GM18951 (cell line): ENCODE results near the gene SLC26A8.

ENCODE experiments used
- POLR2A ChIP-seq: IDR thresholded peaks from 4 replicates; pipeline ENCODE4 v1.6.1; 2011; ENCODE audit warnings: mild to moderate bottlenecking; ENCODE audit not compliant: insufficient read length, insufficient read depth; ENCODE audit errors: extremely low read depth
- in situ Hi-C: fragments of 300-500 bp; cut with MboI; formaldehyde crosslinking; loops from one replicate; pipeline ENCODE4 v1.12.0; 2022; ENCODE audit warnings: low sequenced_read_pairs, mixed read lengths, inconsistent platforms; ENCODE audit not compliant: unreplicated experiment

SLC26A8 gene

DNA sequence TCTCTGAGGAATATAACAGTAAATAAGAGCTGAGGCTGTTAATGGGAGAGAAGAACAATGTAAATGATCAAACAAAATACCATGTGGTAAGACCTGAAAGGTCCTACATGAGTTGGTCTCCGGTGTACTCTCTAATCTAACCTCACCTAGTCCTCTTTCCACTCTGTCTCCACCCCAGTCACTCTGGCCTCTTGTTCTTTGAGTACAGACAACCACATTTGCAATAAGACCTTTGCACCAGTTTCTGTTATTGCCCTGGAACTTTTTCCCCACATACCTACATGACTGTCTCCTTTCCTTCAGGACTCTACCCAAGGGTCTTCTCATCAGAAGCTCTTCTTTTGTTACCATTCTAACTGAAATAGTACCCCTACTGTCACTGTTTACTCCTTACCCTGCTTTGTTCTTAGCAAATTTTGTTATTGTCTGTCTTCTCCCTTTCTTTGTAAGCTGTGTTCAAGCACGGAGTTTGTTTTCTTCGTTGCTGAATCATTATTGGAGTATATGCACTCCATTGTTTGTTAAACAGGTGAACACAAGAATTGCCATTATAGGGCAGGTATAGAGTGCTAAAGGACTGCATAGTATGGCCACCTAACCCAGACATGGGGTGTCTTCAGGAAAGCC, 40.4 kb upstream of the SLC26A8 start:
- no peak for TF ChIP-seq POLR2A
- in situ Hi-C loops: no loop called here

GRCh38 chr6:36063318-36064060, 39.0 kb upstream of the SLC26A8 start:
- no peak for TF ChIP-seq POLR2A
- in situ Hi-C loops: no loop called here

DNA sequence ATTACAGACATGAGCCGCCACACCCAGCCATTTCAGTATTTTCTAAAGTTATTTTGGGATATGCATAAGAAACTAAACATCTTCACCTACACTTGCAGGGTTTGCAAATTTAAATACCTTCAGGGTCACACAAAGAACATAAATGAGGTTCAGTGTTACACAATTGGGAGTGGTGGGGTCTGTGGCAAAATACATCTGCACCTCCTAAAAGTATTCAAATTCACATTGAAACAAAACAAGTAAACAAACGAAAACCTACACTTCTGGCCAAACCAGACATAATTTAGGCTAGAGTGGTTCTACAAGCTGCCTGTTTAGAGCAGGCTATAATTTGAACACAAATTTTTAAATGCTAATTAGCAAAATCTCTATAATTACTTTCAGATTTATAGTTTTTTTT, 37.8 kb upstream of the SLC26A8 start:
- in situ Hi-C loops: no loop called here
- no peak for TF ChIP-seq POLR2A

DNA sequence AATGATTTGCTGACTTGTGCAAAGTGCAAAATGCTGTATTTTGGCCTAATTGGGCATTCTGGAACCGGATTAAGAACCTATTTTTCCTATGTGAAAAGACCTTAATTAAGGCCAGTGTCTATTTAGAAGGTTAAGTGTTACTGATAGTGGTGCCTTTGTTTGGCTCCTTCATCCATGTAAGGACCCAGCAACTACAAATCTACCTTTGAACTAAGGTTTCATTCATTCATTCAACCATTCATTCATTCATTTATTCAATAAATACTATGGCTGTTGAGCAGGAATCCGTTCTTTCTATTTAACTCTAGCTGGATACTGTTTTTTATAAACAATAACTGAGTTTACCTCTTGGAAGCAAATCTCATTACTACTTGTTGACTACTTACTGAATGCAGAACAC, 36.8 kb upstream of the SLC26A8 start:
- TF ChIP-seq POLR2A: no peak
- in situ Hi-C loops: no loop called here

GRCh38 chr6:36056178-36056577, 31.7 kb upstream of the SLC26A8 start:
- TF ChIP-seq POLR2A: no peak
- in situ Hi-C loops: no loop called here

GRCh38 chr6:36054956-36055355, 30.5 kb upstream of the SLC26A8 start:
- in situ Hi-C loops: no loop called here
- TF ChIP-seq POLR2A: no peak

DNA sequence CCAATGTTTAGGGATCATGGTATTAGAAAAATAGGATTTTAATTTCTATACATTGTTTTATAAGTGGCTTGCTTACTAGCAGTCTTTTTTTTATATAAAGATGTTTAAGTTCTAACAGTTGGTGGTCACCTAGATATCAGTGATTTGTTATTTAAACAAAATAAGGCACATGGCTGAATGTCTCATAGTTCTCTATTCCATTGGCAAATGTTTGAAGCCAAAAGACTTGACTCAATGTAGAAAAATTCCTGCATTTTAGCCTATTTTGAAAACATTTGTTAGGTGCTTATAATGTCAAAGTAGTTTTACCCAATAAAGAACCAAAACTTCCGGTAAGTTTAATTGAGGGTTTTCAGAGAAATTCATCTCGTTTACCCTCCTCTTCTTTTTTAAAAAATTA, 30.0 kb upstream of the SLC26A8 start:
- no peak for TF ChIP-seq POLR2A
- in situ Hi-C loops: no loop called here

DNA sequence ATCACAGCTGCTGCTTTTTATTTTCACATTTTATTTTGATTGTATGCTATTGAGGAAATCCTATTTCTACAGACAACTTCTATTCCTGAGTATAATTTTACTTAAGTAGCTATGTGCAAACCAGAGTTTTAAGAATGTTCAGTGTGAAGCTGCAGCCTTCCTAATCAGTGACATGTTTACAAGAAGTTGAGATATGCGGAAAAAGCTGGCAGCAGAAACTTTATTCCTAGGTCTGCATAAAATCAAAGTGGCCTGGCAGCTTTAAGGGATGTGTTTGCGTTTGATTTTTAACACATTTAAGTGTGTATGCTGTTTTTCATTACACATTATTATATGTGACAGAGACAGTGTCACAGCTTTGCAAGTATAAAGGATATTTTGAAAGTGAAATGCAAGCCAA, 29.4 kb upstream of the SLC26A8 start:
- no peak for TF ChIP-seq POLR2A
- in situ Hi-C loops: no loop called here

DNA sequence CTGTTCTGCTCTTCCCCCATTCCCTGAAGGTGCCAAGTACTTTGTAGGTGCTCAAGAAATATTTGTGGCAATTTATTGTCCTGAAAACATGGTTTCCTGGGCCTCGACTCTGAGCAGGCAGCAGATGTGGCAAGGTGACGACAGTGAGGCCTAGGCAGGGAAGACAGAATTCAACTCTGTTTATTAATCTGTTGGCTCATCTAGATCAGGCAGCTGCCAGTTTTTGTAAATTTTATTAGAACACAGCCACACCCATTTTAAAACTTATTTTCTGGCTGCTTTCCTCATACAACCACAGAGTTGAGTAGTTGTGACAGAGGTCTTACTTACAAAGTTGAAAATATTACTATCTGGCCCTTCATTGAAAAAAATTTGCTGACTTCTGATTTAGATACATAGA, 27.7 kb upstream of the SLC26A8 start:
- in situ Hi-C loops: no loop called here
- no peak for TF ChIP-seq POLR2A

DNA sequence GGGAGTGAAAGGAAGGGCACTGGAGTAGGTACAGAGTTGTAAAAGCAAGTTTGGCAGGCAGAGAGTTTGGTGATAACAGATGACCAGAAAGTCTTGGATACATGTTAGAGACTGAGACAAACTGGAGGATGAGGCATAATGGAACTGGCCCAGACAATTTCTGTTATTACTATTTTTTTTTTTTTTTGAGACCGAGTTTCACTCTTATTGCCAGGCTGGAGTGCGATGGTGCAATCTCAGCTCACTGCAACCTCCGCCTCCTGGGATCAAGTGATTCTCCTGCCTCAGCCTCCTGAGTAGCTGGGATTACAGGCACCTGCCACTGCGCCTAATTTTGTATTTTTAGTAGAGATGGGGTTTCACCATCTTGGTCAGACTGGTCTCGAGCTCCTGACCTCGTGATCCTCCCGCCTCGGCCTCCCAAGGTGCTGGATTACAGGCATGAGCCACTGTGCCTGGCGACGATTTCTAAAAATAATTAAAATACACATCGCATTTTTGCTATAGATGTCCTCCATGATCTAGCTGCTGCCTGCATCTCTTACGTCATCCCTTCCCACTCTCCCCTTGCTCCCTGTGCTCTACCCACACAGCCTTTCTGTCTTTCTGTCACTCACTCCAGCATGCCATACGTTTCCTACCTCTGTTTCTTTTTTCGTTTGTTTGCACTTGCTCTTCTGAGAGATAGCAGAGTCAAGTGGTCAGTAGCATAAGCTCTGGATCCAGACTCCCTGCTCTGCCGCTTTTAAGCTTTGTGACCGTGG, 26.7 kb upstream of the SLC26A8 start:
- TF ChIP-seq POLR2A: no peak
- in situ Hi-C loops: no loop called here

DNA sequence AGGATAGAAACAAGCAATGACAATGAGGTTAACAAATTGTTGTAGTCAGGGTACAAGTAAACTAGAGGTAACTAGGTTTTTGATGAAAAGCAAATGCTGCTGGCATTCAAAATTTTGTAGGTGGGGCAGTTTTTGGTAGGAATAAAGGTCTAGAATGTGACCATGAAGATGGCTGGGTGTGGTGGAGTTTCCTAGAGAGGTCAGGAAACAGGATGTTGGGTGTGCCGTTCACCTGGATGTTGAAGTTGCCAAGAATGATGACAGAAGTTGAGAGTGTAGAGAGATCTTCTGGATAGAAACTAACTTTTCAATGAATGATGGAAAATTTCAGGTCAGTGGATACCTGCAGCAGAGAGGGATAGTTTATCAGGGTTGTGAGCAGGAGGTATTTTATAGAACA, 25.9 kb upstream of the SLC26A8 start:
- in situ Hi-C loops: no loop called here
- no peak for TF ChIP-seq POLR2A

DNA sequence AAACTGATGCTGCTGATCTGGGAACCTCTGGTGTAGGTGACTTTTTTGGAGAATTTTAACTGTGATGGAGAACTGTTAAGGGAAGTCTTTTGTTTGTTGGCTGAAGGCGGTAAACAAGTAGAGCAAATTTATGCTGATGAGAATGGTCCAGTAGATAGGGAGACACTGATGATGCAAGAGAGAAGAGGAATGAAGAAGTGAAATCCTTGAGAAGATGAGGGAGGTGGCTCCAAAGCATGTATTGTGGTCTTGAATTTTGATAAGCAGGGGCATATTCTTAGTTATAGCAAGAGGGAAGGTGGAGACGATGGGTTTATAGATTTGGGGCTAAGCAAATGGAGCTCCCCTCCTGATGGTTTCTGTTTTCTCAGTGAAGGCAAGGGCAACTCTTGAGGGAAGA, 25.1 kb upstream of the SLC26A8 start:
- no peak for TF ChIP-seq POLR2A
- in situ Hi-C loops: no loop called here

GRCh38 chr6:36042618-36043260, 18.3 kb upstream of the SLC26A8 start:
- in situ Hi-C loops: no loop called here
- no peak for TF ChIP-seq POLR2A
